Natural killer cell (primary cell): ENCODE measurements around the gene LGALS1. TPM values are rescaled to one million over a fixed set of nuclear protein-coding genes. Genes with fewer than 3 reads are reported as not detected.

ENCODE experiments used
- ATAC-seq, 3 donors: fragments of 150-1000 bp in 2 of 3; fragments of 200-7000 bp in 1 of 3; cut with Tn5 transposase; 1 replicate in 1 of 3; 2 replicates in 2 of 3; pipeline ENCODE4 v1.10.0; 2021; ENCODE audit warnings: mild to moderate bottlenecking in 2 of 3, moderate library complexity in 2 of 3
- DNase-seq, 2 donors: peaks; one replicate each; pipeline versions ENCODE4 v3.0.0 to v3.0.0-alpha.2; 2013 to 2021; ENCODE audit warnings: mixed read lengths in 1 of 2
- H3K27ac ChIP-seq: one replicate; pipeline ENCODE4 v1.5.1; 2013; ENCODE audit warnings: mild to moderate bottlenecking, low read length
- H3K27me3 ChIP-seq: one replicate; pipeline ENCODE4 v1.6.1; 2013; ENCODE audit warnings: low read length; ENCODE audit not compliant: control insufficient read depth, insufficient read depth
- H3K36me3 ChIP-seq: one replicate; pipeline ENCODE4 v1.6.1; 2013; ENCODE audit warnings: low read length; ENCODE audit not compliant: control insufficient read depth, insufficient read depth
- H3K4me1 ChIP-seq: one replicate; pipeline ENCODE4 v1.6.1; 2013; ENCODE audit warnings: low read length; ENCODE audit not compliant: control insufficient read depth, insufficient read depth
- H3K4me3 ChIP-seq: one replicate; pipeline ENCODE4 v1.5.1; 2013; ENCODE audit warnings: low read length
- H3K9me3 ChIP-seq: one replicate; pipeline ENCODE4 v1.6.1; 2013; ENCODE audit warnings: low read length; ENCODE audit not compliant: control insufficient read depth, insufficient read depth
- H3K27ac Mint-ChIP-seq, 2 donors: one replicate each; pipeline ENCODE4 v1.8.0; 2022; ENCODE audit warnings: mild to moderate bottlenecking in 2 of 2, mixed read lengths in 2 of 2, moderate library complexity in 1 of 2
- H3K27me3 Mint-ChIP-seq, 2 donors: one replicate each; pipeline ENCODE4 v1.8.0; 2022; ENCODE audit warnings: low read depth in 2 of 2, mixed read lengths in 2 of 2
- H3K36me3 Mint-ChIP-seq: one replicate; pipeline ENCODE4 v1.8.0; 2022; ENCODE audit warnings: mixed read lengths
- H3K4me1 Mint-ChIP-seq, 2 donors: one replicate each; pipeline ENCODE4 v1.8.0; 2022; ENCODE audit warnings: mixed read lengths in 2 of 2
- H3K4me3 Mint-ChIP-seq: one replicate; pipeline ENCODE4 v1.8.0; 2022; ENCODE audit warnings: mild to moderate bottlenecking, moderate library complexity, mixed read lengths
- H3K9me3 Mint-ChIP-seq, 2 donors: one replicate each; pipeline ENCODE4 v1.8.0; 2022; ENCODE audit warnings: mixed read lengths in 2 of 2
- CTCF ChIP-seq: fragments of 200-600 bp; IDR thresholded peaks from one replicate; pipeline ENCODE4 v1.8.0; 2022; ENCODE audit warnings: antibody characterized with exemption
- WGBS: methylation state at CpG from one replicate; pipeline ENCODE4 v1.1.7; 2013; ENCODE audit warnings: missing lambda C conversion rate; ENCODE audit not compliant: insufficient coverage; 5-methylcytosine and 5-hydroxymethylcytosine counted together
- intact Hi-C: fragments of 100-400 bp; cut with micrococcal nuclease; formaldehyde crosslinking; loops from one replicate; pipeline ENCODE4 v1.14.2; 2022
- total RNA-seq, 4 donors: library from RNA; stranded (reverse); fragments of 120-200 nt in 1 of 4; gene quantifications; one replicate each; pipeline versions ENCODE4 v1.2.3 to v1.2.4, GENCODE V29; 2013 to 2022

The LGALS1 gene
- total RNA-seq, 3 donors from 2014 or later (not counting 1 experiment from before 2014, with no cell fraction given), result 195 to 218 (median 214) TPM

GRCh38 chr22:37657590-37658132 is 17.8 kb upstream of the LGALS1 start:
- WGBS, result 13% methylated on average over 6 of the region's 6 CpGs
- ATAC-seq (no peak), DNase-seq (no peak)
- Mint-ChIP-seq H3K9me3 (no peaks in the 10 kb centered on the region), H3K4me3 (peak overlapping the region; percentile 86), H3K27ac (peak overlapping the region; percentile 92 to 95), H3K36me3 (no peaks in the 10 kb centered on the region), H3K27me3 (no peaks in the 10 kb centered on the region), H3K4me1 (peaks cover 37 to 47% of the 10 kb centered on the region in 2 donors)
- Histone ChIP-seq H3K4me1 (peaks cover 42% of the 10 kb centered on the region), H3K27me3 (no peaks in the 10 kb centered on the region), H3K9me3 (no peaks in the 10 kb centered on the region), H3K27ac (peak overlapping the region; percentile 64), H3K4me3 (peak overlapping the region; percentile 34), H3K36me3 (peaks cover 20% of the 10 kb centered on the region)
- no peak for TF ChIP-seq CTCF
- intact Hi-C loops, result loop anchor here (1.0 kb wide), 2 partner anchors 20 to 39 kb away; no protein-coding TSS in a partner anchor

- no peak for TF ChIP-seq CTCF
- Mint-ChIP-seq H3K4me1 (peaks cover 37 to 47% of the 10 kb centered on the region in 2 donors), H3K27me3 (no peaks in the 10 kb centered on the region)
These were observed 17.0 kb upstream of the LGALS1 start, which contains the start of gene PDXP for GRCh38 chr22:37658133-37659065. TSS of gene PDXP (plus strand) at chr22:37658723. CDS start at chr22:37658783, 60 bp downstream.

GRCh38 chr22:37659066-37659896 is 16.2 kb upstream of the LGALS1 start:
- Histone ChIP-seq H3K27ac (no peak overlapping the region), H3K4me3 (peak overlapping the region; percentile 48), H3K27me3 (no peaks in the 10 kb centered on the region), H3K36me3 (peaks cover 5% of the 10 kb centered on the region), H3K4me1 (peaks cover 42% of the 10 kb centered on the region), H3K9me3 (no peaks in the 10 kb centered on the region)
- no peaks in the 10 kb centered on the region for H3K36me3 Mint-ChIP-seq
- WGBS, result 4% methylated on average over 68 of the region's 68 CpGs
- H3K4me3 Mint-ChIP-seq, result peak overlapping the region; percentile 83
- peak in 1 of 3 donors; percentile 0 for ATAC-seq
- H3K27ac Mint-ChIP-seq, result peak overlapping the region; percentile 36 to 52
- H3K9me3 Mint-ChIP-seq, result no peaks in the 10 kb centered on the region
- H3K27me3 Mint-ChIP-seq, result no peaks in the 10 kb centered on the region
- peak in 1 of 2 donors; percentile 44 for DNase-seq
- peaks cover 37 to 47% of the 10 kb centered on the region in 2 donors for H3K4me1 Mint-ChIP-seq
- intact Hi-C loops, result no loop called here
- TF ChIP-seq CTCF, result no peak

More at GRCh38 chr22:37658133-37659065, 17.0 kb upstream of the LGALS1 start, which contains the start of gene PDXP:
- ATAC-seq, result peak; percentile 87 to 97 (median 89)
- H3K27ac Mint-ChIP-seq, result peak within 1 kb of the TSS; percentile 92 to 95
- peak within 1 kb of the TSS; percentile 86 for H3K4me3 Mint-ChIP-seq
- DNase-seq, result peak; percentile 97 to 99
- peaks cover 42% of the 10 kb centered on the region for H3K4me1 ChIP-seq
- peak within 1 kb of the TSS; percentile 64 for H3K27ac ChIP-seq
- H3K4me3 ChIP-seq, result peak within 1 kb of the TSS; percentile 48
- WGBS, result under 1% methylated on average over 101 of the region's 101 CpGs
- no peaks in the 10 kb centered on the region for H3K36me3 Mint-ChIP-seq
- no peaks in the 10 kb centered on the region for H3K27me3 ChIP-seq
- intact Hi-C loops, result loop anchor here (1.0 kb wide), 2 partner anchors 19 to 38 kb away; no protein-coding TSS in a partner anchor
- peaks cover 14% of the 10 kb centered on the region for H3K36me3 ChIP-seq
- no peaks in the 10 kb centered on the region for H3K9me3 Mint-ChIP-seq
- H3K9me3 ChIP-seq, result no peaks in the 10 kb centered on the region
